Activated CD8-positive, alpha-beta memory T cell treated with anti-CD3 and anti-CD28 coated beads, Interleukin-2, amount 50 U/mL, for 24 hours (primary cell): ENCODE results near the gene RAB5B.
"Not testable (repeated sequence)": the region's sequence is repeated elsewhere in the genome, so short reads cannot be mapped to it uniquely, and the experiment has no call there.

Experiments used
- DNase-seq: peaks from one replicate; pipeline ENCODE4 v3.0.0-alpha.2; 2020; ENCODE audit errors: extremely low read depth

RAB5B gene

DNA sequence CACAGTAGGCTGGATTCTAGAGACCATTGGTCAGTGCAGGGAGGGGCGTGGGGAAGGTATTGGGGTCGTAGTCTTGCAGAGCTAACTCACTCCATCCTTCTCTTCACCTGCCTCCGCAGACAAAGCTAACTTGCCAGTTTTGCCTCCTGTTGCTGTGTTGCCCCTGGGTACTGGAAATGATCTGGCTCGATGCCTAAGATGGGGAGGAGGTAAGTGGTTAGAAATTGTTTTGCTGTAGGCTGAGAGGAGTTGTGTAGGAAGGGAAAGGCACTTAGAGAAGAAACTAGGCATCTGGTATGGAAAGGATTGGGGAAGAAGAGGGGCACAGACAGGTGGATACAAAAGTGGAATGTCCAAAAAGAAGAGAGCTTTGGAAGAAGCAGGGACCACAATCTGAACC, 31.8 kb upstream of the RAB5B start:
- DNase-seq, result no peak

DNA sequence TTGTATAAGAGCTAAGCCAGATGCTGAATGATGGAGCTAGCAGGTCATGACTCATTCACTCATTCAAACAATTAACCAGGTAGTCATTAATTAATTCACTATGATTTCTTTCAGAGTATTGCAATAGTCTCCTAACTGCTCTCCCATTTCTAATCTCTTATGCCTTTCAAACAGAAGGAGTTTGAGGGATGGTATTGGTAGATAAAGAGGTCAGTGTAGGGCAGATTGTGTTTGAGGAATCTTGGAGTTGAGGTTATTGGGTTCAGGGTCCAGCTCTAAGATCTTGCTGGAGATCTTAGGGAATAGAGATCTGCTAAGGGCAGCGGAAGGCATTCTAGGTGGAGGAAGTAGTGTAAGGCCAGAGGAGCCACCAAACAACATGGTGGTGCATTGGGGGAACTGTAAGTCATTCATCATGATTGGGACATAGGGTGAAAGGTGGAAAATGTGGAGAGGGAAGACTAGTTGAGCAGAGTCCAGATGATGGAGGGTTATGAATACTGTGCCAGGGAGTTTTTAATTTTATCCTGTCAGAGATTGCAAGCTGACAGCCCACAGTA, 31.2 kb upstream of the RAB5B start:
- DNase-seq, result no peak

DNA sequence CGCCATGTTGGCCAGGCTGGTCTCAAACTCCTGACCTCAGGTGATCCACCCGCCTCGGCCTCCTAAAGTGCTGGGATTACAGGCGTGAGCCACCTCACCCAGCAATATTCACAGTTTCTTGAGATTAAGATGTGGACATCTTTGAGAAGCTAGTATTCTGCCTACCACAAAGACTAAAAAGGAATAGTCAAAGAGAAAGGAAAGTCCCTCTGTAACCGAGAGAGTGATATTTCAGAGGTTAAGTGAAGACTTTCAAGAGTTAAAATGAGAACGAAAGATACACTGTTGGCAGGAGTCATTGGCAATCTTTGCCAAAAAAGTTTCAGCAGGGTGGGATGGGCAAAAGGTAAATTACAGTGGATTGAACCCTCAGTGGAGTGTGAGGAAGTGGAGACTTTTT, 27.3 kb upstream of the RAB5B start:
- DNase-seq, result no peak

DNA sequence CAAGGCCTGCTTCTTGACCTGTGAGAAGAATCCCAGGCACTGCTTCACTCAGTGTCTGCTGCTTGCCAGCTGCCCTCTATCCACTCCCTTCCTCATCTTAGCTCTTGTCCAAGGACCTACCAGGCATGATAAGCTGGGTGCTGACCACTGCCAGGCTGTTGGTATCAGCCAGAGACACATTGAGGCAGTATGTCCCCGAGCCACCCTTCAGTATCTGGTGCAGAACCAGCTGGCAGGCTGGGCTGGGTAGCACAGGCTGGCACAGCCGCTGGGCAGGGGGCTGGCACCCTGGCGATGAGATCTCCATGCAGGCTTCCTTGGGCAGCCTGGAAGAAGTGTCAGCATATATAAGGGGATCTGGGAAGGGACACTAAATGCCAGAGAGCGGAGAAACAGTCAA, 18.5 kb upstream of the RAB5B start:
- no peak for DNase-seq

DNA sequence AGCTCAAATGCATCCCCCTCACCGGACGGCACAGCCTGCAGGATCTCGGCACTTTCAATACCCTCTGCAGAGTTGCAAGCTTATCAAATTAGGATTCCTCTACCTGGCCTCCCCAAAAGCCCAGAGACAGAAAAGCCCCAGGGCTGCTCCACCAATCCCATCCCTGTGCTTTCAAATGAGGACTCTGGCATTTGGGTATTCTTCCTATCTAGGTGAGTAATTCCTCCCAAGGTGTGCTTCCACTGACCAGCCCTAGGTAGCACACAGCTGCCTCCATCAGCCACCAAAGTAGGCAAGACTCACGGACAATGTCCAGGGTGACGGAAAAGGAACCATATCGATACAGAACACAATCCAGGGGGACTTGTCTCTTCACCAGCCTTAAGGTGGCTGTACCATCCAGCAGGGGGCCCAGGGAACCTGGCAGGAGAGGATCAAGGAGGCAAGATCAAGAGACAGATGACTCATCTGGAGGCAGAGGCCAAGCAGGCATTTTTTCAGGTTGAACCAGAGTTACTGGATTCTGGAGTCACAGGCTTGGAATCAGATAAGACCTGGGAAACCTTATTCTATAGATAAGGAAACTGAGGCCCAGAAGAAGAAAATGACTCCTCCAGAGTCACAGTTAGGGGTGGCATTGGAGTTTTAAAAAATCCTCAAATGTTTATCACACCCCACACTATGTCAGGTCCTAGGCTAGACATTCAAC, 17.9 kb upstream of the RAB5B start:
- DNase-seq, result no peak

DNA sequence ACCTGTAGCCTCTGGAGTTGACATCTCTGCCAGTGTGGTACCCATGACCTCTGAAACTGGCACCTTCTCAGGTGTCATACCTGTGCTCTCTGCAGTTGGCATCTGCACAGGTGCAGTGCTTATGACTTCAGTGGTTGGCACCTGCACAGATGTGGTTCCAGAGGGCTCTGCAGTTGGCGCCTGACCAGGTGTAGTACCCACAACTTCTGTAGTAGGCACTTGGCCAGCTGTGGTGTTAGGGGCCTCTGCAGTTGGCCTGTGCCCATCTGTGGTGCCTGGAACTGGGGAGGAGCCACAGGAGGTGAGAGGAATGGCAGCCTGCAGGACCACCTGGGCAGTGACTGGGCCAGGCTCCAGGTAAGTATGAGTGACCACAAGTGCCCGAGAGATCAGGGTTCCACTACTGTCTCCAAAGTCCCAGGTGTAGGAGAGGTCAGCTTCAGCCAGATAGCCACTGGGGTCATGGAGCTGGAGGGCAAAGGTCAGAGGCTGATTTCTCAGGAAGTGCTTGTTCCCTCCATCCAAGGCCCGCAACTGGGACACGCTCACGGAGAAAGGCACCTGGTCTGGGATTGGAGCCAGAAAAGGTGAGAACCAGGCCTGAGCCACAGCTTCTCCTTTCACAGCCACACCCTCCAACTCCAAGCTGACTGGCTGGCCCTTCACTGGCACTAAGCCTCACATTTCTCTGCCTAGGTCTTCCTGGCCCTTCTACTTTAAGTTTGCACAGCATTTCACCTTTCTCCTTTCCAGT, 16.6 kb upstream of the RAB5B start:
- no peak for DNase-seq

DNA sequence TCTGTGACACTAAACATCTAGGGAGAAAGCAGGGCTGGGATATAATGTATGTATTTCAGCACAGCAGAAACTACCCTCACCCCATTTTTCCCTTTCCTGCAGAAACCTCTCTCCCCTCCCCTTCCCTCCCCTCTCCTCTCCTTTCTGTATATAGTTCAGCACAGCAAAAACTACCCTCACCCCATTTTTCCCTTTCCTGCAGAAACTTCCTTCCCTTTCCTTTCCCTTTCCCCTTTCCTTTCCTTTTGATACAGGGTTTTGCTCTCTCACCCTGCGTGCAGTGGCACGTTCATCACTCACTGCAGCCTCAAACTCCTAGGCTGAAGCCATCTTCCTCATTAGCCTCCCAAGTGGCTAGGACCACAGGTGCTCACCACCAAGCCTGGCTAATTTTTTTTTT, 10.1 kb upstream of the RAB5B start:
- DNase-seq, result no peak

DNA sequence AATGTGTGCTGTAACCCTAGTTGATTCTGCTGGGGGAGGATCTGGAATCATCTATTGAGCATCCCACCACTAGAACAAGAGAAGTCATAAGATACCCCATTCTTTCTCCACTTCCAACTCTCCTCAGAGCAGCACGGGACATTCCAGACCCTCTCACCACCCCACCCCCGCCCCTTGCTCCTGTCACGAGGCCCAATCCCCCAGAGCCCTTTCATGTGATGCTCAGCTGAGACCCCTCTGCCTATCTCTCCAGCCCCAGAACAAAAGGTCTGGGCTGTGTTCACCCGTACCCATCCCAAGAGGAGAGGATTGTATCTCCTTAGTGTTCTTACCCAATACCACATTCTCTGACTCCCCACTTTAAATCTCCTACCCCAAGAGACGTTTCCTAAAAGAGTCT, 8.6 kb upstream of the RAB5B start:
- DNase-seq, result no peak

DNA sequence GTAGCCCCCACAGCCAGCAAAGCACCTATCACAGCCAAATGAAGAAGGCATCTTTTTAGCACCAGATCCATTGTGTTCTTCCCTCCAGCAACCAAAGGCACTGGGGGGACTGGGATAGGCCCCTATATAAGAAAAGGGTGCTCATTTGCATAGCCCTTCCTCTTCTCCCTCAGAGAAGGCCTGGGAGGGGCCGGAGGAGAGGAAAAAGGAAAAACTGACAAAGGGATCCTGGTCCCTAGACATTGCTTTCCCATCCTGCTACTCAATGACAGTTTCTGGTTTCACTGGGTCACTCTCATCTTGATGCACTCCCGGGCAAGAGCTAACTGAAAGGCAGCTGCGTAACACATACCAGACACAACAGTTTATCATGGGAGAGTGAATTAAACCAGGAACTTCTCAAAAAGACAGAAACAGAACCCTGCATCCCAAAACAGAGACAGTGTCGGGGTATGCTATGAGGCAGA, 7.9 kb upstream of the RAB5B start, which contains the start of gene PMEL:
Gene PMEL, minus strand, starts transcription at position 102 of the 467 bp plus-strand sequence. Its CDS starts 31 bp downstream, at position 71.
- no peak for DNase-seq

DNA sequence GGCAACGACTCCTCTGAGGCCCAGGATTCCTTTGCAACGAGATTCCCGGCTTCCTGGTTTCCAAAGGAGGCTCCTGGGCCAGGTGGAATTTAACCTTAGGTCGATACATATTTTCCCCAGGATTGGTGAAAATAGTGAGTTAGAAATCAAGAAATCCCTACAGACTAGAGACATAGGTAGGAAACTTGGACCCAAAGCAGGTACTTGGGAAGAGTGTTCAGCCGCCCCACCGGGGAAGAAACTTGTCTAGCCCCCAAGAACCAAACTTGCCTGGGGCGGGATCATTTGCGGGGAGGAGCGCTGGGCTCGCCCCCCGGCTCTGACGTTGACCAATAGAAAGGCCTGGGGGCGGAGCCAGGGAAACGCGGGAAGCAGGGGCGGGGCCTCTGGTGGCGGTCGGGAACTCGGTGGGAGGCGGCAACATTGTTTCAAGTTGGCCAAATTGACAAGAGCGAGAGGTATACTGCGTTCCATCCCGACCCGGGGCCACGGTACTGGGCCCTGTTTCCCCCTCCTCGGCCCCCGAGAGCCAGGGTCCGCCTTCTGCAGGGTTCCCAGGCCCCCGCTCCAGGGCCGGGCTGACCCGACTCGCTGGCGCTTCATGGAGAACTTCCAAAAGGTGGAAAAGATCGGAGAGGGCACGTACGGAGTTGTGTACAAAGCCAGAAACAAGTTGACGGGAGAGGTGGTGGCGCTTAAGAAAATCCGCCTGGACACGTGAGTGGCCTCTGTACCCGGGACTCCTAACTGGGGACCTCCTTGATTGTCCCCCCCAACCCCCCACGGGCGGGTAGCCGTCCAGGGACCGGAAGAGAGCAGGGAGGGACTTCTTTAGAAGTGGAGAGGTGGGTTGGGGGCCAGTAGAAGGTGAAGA, 7.2 kb upstream of the RAB5B start, which contains the start of gene CDK2:
Gene CDK2, plus strand, starts transcription at position 423 of the 874 bp plus-strand sequence. Its CDS starts 179 bp downstream, at position 602.
- DNase-seq, result peak; percentile 70

DNA sequence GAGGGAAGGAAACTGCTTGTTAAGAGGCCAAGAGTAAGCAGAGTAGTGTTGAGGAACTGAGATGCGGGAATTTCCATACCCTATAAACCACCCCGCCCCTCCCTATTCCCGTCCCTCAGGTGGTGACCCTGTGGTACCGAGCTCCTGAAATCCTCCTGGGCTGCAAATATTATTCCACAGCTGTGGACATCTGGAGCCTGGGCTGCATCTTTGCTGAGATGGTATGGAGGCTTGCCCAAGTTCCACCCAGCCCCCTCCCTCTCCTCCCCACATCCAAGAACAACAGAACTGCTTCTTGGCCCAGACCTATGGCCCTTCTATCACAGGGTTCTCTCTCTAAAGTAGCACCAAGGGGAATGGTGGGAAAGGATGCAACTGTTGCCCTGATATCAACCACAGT, 4.5 kb upstream of the RAB5B start:
- DNase-seq, result no peak

DNA sequence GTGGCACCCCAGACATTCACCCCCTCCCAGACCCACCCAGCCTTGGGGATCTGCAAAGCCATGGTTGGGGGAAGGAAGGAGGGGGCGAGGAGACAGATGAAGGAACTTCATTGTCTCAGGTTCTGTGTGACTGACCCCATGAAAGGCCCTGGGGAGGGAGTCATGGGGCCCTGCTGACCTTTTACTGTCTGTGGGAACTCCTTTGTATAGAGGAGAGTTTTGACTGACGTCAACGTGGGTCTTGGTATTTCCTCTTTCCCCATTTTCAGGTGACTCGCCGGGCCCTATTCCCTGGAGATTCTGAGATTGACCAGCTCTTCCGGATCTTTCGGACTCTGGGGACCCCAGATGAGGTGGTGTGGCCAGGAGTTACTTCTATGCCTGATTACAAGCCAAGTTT, 3.1 kb upstream of the RAB5B start:
- no peak for DNase-seq

DNA sequence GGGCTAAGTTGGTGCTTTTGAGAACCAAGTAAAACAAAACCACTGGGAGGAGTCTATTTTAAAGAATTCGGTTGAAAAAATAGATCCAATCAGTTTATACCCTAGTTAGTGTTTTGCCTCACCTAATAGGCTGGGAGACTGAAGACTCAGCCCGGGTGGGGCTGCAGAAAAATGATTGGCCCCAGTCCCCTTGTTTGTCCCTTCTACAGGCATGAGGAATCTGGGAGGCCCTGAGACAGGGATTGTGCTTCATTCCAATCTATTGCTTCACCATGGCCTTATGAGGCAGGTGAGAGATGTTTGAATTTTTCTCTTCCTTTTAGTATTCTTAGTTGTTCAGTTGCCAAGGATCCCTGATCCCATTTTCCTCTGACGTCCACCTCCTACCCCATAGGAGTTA, 1.8 kb upstream of the RAB5B start:
- no peak for DNase-seq

DNA sequence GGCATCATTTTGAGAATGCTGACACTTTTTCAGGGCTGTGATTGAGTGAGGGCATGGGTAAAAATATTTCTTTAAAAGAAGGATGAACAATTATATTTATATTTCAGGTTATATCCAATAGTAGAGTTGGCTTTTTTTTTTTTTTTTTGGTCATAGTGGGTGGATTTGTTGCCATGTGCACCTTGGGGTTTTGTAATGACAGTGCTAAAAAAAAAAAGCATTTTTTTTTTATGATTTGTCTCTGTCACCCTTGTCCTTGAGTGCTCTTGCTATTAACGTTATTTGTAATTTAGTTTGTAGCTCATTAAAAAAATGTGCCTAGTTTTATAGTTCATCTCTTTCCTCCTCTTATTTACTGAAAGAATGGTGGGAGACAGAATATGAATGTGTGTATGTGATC, 1.4 kb upstream of the RAB5B start:
- DNase-seq, result no peak

DNA sequence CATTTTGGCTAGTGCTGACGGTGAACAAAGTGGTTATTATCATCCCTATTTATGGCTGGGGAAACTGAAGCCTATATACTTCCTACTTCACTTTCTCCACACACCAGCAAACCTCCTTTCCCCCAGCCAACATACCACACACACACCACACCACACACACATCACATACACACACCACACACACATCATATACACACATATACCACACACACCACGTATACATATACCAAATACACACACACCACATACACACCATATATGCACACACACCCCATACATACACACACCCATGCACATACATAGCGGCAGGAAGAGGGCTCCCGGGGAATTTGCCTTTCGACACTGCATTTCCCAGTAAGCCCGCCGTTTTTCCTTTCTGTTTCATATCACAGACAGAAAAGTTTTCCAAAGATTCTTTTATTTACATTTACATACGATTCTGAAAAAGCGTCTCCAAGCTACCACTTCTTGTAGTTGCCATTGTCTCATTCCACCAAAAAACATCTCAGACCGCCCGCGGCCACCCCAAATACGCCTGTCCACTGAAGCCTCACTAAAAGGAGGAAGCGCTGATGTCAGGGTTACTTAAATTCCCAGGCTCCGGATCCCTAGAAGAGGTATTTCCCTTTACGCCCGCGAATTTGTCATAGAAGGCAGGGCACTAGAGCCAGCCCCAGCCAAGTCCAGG, 823 bp upstream of the RAB5B start:
- no peak for DNase-seq

DNA sequence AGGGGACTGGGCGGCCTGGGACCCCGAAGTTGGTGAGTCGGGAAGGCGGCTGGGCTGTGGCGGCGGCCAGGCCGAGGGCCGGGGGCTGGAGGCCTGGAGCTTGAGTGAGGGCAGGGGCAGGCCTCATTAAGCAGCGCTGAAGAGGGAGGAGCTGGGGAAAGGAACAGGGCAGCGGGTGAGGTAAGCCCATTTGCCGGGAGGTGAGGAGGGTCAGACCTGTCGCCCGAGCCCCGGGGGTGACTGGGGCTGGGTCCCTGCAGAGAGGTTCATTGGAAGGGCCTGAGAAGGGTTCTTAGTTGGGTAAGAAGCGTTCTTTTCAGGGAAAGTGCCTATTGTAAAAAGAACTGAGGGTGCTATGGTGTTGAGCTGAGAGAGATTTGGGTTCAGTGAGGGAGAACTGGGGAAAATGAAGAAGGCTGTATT, 441 bp downstream of the RAB5B start:
- no peak for DNase-seq

DNA sequence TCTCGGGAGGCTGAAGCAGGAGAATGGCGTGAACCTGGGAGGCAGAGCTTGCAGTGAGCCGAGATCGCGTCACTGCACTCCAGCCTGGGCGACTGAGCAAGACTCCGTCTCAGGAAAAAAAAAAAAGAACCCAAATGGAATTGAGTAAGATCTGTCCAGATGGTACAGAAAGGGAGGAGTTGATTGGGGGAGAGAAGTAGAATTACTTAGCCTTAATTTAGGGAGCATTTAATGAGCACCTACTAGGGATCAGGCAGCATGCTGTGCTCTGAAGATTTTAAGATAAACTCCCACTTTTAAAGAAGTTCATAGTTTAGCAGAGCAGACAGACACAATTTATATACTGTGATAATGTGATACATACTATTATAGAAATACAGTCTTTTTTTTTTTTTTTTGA, 4.5 kb downstream of the RAB5B start:
- no peak for DNase-seq

DNA sequence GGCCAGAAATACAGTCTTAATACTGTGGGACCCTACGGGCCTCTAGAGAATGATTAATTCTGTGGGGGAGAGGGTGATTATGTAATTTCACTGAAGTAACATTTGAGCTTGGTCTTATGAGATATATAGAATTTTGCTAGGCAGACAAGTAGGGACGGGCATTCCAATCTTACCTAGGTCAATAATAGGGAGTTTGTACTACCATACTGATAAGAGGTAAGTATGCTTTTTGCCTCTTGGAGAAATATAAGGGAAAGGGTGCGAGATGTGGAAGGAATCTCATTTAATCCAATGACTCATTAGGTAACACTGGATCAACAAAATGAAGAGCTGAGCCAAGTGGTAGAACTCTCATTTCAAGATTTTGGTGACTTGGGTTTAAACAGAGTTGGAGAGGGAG, 5.2 kb downstream of the RAB5B start:
- no peak for DNase-seq

DNA sequence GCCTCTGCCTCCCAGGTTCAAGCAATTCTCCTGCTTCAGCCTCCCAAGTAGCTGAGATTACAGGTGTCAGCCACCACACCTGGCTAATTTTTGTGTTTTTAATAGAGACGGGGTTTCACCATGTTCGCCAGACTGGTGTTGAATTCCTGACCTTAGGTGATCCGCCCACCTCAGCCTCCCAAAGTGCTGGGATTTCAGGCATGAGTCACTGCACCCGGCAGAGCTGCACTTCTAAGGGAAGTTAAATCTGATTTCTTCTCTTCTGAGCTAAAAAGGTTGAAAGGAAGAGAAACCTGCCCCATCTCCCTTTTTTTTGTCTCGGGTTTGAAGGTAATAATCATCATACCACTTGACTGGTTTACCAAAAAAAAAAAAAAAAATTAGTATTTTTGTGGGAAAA, 8.0 kb downstream of the RAB5B start:
- DNase-seq, result not testable (repeated sequence)

DNA sequence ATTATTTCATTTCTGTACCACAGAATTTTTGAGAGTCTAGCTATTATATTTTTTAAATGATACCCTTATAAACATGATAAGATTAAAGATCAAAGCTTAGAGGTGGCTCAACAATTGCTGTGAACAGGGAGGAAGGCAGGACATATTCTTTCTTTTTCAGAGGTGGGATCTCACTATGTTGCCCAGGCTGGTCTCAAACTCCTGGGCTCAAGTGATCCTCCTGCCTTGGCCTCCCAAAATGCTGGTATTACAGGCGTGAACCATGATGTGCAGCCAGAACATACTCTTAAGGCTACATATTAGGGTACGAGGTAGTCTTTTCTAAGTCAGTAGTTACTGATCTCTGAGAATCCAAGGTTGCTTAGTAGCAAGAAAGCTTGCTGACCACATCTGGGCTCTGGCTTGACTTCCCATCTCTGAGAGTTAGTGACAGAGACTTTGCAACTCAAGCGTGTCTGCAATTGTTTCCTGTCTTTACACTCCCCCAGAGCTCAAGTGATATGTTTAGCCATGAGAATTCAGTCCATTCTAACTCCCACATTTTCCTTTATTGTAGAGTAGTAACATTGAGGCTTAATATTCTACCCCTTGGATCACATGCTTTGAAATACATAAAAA, 8.6 kb downstream of the RAB5B start:
- no peak for DNase-seq
